Right cardiac atrium (tissue), 5 donors: Measurements from ENCODE around the gene POU2F1. TPM values are rescaled to one million over a fixed set of nuclear protein-coding genes. Genes with fewer than 3 reads are reported as not detected.

Source experiments
- ATAC-seq, 2 donors: fragments of 200-7000 bp; cut with Tn5 transposase; one replicate each; pipeline versions ENCODE4 v1.8.0 to v1.9.1; 2020; ENCODE audit warnings: moderate library complexity in 2 of 2, mild to moderate bottlenecking in 1 of 2
- DNase-seq, 3 donors: peaks; one replicate each; pipeline ENCODE4 v3.0.0-alpha.2; 2020
- H3K27ac ChIP-seq: one replicate; pipeline ENCODE4 v1.5.1; 2013; ENCODE audit warnings: mild to moderate bottlenecking, low read length, control low read depth, moderate library complexity
- H3K27me3 ChIP-seq: one replicate; pipeline ENCODE4 v1.6.1; 2013; ENCODE audit not compliant: control insufficient read depth, insufficient read depth
- H3K4me1 ChIP-seq: one replicate; pipeline ENCODE4 v1.6.1; 2013; ENCODE audit warnings: low read length; ENCODE audit not compliant: control insufficient read depth, insufficient read depth
- H3K4me3 ChIP-seq: one replicate; pipeline ENCODE4 v1.5.1; 2013; ENCODE audit warnings: low read length, control low read depth
- H3K9me3 ChIP-seq: one replicate; pipeline ENCODE4 v1.6.1; 2013; ENCODE audit warnings: low read length; ENCODE audit not compliant: control insufficient read depth
- WGBS: extraction: QIAGEN DNeasy Blood & Tissue Kit; methylation state at CpG from one replicate; pipeline ENCODE4 v1.1.7; 2013; 5-methylcytosine and 5-hydroxymethylcytosine counted together
- intact Hi-C, 4 donors: fragments of 100-400 bp; cut with DNase I; formaldehyde crosslinking; loops; one replicate each; pipeline versions ENCODE4 v1.11.0 to v1.14.0; 2022 to 2023
- polyA plus RNA-seq: library from polyadenylated mRNA; stranded (reverse); fragments of 200-250 nt; gene quantifications from one replicate; pipeline ENCODE4 v1.2.3, GENCODE V29; 2013
- total RNA-seq, 4 donors: library from RNA; stranded (reverse); fragmentation: NEBNext Ultra II Directional; extraction: Animal tissue kit (Norgen Biotek cat#: 25700); gene quantifications; one replicate each; pipeline ENCODE4 v1.2.1, GENCODE V29; 2021
- donor health status: healthy with polysubstance abuse.
- donor health status: DM: no; HTN: yes; CAD: no.
- donor health status: DM: no; HTN: no; CAD: no.
- donor health status: DM: no; HTN: yes; CAD: no; lungs with severe emphysema.
- donor health status: DM: yes; HTN: yes; CAD: no.

POU2F1 gene
- total and polyA plus RNA-seq, 5 donors: 3.2 to 12.5 (median 9.6) TPM

DNA sequence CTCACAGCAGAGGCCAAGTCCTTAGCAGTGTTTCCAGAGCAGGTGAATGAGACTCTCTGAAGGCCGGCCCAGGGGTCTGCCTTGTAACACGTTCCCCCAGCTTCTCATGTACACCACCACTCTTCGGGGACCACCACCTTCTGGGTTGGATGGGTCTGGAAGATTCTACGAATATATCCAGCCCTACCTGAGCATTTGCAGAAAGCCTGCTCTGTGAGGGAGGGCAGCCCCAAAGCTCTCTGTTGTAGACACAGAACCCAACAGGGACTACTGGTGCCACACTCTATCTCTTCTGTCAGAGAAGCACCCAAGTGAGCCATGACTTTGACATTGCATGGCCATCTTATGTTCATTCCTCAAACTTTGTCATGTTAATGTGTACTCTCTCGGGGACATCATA, 235.8 kb downstream of the POU2F1 start:
- ATAC-seq (no peak), DNase-seq (no peak)
- Histone ChIP-seq H3K27me3 (no peaks in the 10 kb centered on the region), H3K27ac (no peak overlapping the region), H3K9me3 (no peaks in the 10 kb centered on the region), H3K4me1 (no peaks in the 10 kb centered on the region), H3K4me3 (no peak overlapping the region)
- WGBS: 93% methylated on average over 5 of the region's 5 CpGs
- intact Hi-C loops: loop anchor here in 1 of 4 donors (10.0 kb wide), 1 partner anchor 78 kb away; no protein-coding TSS in a partner anchor

DNA sequence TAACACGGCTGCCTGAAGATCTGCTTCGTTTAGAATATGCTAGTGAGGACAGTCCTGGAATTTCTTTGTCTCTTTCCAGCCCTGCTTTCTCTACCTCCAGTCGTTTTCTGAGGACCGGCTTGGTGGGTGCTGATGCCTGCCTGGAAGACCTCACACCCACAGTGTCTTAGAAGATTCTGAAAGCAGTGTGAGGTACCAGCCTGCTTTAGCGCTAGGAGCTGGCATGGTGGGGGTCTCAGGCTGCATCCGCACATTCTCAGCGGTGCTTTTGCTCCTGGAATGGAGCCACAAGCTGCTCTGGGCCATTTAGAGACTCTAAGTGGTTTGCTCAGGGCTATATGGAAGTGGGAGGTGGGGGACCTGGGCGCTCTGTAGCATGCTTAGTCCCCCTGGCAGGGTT, 236.2 kb downstream of the POU2F1 start:
- intact Hi-C loops: loop anchor here in 1 of 4 donors (10.0 kb wide), 1 partner anchor 78 kb away; no protein-coding TSS in a partner anchor
- H3K4me1 ChIP-seq: no peaks in the 10 kb centered on the region
- H3K27ac ChIP-seq: no peak overlapping the region
- ATAC-seq (no peak), DNase-seq (no peak)
- no peak overlapping the region for H3K4me3 ChIP-seq
- H3K27me3 ChIP-seq: no peaks in the 10 kb centered on the region
- no peaks in the 10 kb centered on the region for H3K9me3 ChIP-seq
- 78% methylated on average over 8 of the region's 8 CpGs for WGBS

GRCh38 chr1:167457936-167458584, 237.4 kb downstream of the POU2F1 start:
- ATAC-seq: no peak
- Histone ChIP-seq H3K4me3 (no peak overlapping the region), H3K27me3 (no peaks in the 10 kb centered on the region), H3K27ac (no peak overlapping the region), H3K9me3 (no peaks in the 10 kb centered on the region), H3K4me1 (no peaks in the 10 kb centered on the region)
- WGBS: 84% methylated on average over 11 of the region's 11 CpGs
- no peak for DNase-seq
- intact Hi-C loops: loop anchor here in 1 of 4 donors (10.0 kb wide), 1 partner anchor 77 kb away; no protein-coding TSS in a partner anchor

DNA sequence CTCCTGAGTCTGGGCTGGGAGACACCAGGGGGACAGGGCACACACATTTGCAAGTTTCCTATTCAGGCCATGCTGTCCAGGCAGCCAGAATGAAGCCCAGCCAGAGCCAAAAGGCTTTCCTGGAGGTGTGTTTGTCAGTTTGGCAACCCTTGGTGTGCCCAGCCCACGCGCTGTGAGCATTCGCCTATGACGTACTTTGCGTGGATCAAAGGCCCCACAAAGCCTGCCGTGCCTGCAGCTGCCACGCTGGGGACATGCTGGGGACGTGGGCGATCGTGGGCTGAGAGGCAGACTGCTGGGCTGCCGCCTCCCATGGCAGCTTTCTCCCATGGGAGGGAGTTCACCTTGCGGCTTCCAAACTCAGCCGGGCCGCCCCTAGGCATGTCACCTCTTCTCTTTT, 240.2 kb downstream of the POU2F1 start:
- no peak overlapping the region for H3K4me3 ChIP-seq
- H3K27me3 ChIP-seq: no peaks in the 10 kb centered on the region
- DNase-seq: no peak
- H3K9me3 ChIP-seq: no peaks in the 10 kb centered on the region
- no peaks in the 10 kb centered on the region for H3K4me1 ChIP-seq
- intact Hi-C loops: no loop called here
- no peak for ATAC-seq
- WGBS: 91% methylated on average over 14 of the region's 14 CpGs
- no peak overlapping the region for H3K27ac ChIP-seq

- Histone ChIP-seq H3K4me3 (no peak overlapping the region), H3K9me3 (no peaks in the 10 kb centered on the region), H3K4me1 (no peaks in the 10 kb centered on the region), H3K27me3 (no peaks in the 10 kb centered on the region), H3K27ac (no peak overlapping the region)
- WGBS: 93% methylated on average over 8 of the region's 8 CpGs
- DNase-seq (no peak), ATAC-seq (peak in 1 of 2 donors; percentile 25)
- intact Hi-C loops: no loop called here
Observed at GRCh38 chr1:167462341-167462740, 241.7 kb downstream of the POU2F1 start.

- no peak overlapping the region for H3K4me3 ChIP-seq
- no peak for ATAC-seq
- H3K27ac ChIP-seq: no peak overlapping the region
- no peaks in the 10 kb centered on the region for H3K9me3 ChIP-seq
- no peaks in the 10 kb centered on the region for H3K4me1 ChIP-seq
- no peak for DNase-seq
- intact Hi-C loops: no loop called here
- WGBS: 76% methylated on average over 4 of the region's 4 CpGs
- H3K27me3 ChIP-seq: no peaks in the 10 kb centered on the region
Observed at GRCh38 chr1:167463080-167463479, 242.4 kb downstream of the POU2F1 start.

- Histone ChIP-seq H3K27me3 (no peaks in the 10 kb centered on the region), H3K4me3 (no peak overlapping the region), H3K4me1 (no peaks in the 10 kb centered on the region), H3K9me3 (no peaks in the 10 kb centered on the region), H3K27ac (no peak overlapping the region)
- 69% methylated on average over 6 of the region's 6 CpGs for WGBS
- ATAC-seq (no peak), DNase-seq (no peak)
- intact Hi-C loops: no loop called here
Observed at GRCh38 chr1:167463875-167464575, 243.3 kb downstream of the POU2F1 start.

DNA sequence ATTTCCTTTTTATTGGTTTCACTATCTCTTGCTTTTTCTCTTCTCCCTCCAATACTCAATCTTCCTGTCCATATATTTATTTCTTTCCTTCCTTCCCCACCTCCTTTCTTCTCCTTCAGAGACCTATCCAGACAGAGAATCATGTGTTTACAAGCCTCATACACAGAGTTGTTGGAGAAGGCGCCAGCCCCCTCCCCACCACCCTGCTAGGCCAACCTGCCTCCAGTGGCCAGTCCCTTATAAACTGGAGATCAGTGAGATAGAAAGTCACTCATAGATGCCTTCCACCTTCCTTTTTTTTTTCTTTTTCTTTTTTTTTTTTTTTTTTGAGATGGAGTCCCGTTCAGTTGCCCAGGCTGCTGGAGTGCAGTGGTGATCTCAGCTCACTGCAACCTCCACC, 244.3 kb downstream of the POU2F1 start:
- H3K27ac ChIP-seq: no peak overlapping the region
- no peaks in the 10 kb centered on the region for H3K4me1 ChIP-seq
- DNase-seq (no peak), ATAC-seq (no peak)
- 99% methylated on average over 2 of the region's 2 CpGs for WGBS
- H3K9me3 ChIP-seq: no peaks in the 10 kb centered on the region
- no peak overlapping the region for H3K4me3 ChIP-seq
- no peaks in the 10 kb centered on the region for H3K27me3 ChIP-seq
- intact Hi-C loops: no loop called here

DNA sequence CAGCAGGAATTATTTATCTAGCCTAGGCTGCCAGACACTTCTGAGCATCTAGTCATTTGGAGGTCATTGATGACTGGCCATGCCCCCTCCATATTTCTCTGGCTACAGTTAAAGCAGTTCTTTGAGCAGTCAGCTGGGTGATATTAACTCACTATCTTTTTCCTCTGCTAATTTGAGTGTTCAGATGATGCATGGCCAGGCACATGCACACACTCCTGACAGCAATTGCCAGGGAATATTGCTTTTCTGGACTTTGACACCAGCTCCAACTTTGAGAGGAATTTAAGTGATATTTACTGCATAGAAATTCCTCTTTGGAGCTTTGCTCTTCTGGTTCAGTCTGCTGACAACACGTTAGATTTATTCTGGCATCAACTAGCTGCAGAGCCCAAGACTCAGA, 245.1 kb downstream of the POU2F1 start:
- no peak overlapping the region for H3K4me3 ChIP-seq
- ATAC-seq (peak in 1 of 2 donors; percentile 39), DNase-seq (no peak)
- no peaks in the 10 kb centered on the region for H3K27me3 ChIP-seq
- no peaks in the 10 kb centered on the region for H3K4me1 ChIP-seq
- no peak overlapping the region for H3K27ac ChIP-seq
- 36% methylated on average over 1 of the region's 1 CpG for WGBS
- intact Hi-C loops: no loop called here
- no peaks in the 10 kb centered on the region for H3K9me3 ChIP-seq

- Histone ChIP-seq H3K9me3 (no peaks in the 10 kb centered on the region), H3K27me3 (no peaks in the 10 kb centered on the region), H3K4me1 (no peaks in the 10 kb centered on the region), H3K4me3 (no peak overlapping the region), H3K27ac (no peak overlapping the region)
- WGBS: 87% methylated on average over 15 of the region's 15 CpGs
- DNase-seq: no peak
- intact Hi-C loops: no loop called here
- ATAC-seq: no peak
Observed at GRCh38 chr1:167467126-167467710, 246.5 kb downstream of the POU2F1 start.

- ATAC-seq (no peak), DNase-seq (no peak)
- Histone ChIP-seq H3K27me3 (no peaks in the 10 kb centered on the region), H3K4me3 (no peak overlapping the region), H3K27ac (no peak overlapping the region), H3K4me1 (no peaks in the 10 kb centered on the region), H3K9me3 (no peaks in the 10 kb centered on the region)
- intact Hi-C loops: no loop called here
- WGBS: 76% methylated on average over 9 of the region's 9 CpGs
Observed at GRCh38 chr1:167467752-167468151, 247.1 kb downstream of the POU2F1 start.
